K562 (cell line): ENCODE data around the gene USH2A. TPM values are rescaled to one million over a fixed set of nuclear protein-coding genes. Genes with fewer than 3 reads are reported as not detected.

ENCODE experiments used
- ATAC-seq: fragments of 200-7000 bp; cut with Tn5 transposase; 3 replicates; pipeline ENCODE4 v1.9.1; 2020; ENCODE audit warnings: moderate library complexity
- BruUV-seq: library from RNA; stranded (reverse); fragments of 400-500 nt; replicated peaks from 2 replicates; lab custom pipeline; 2021; lab: Mats Ljungman, UMichigan
- CTCF ChIA-PET: fragments of 300-600 bp; formaldehyde crosslinking; extraction: SDS; loops from one replicate; lab custom pipeline; 2021; ENCODE audit warnings: low intra/inter-chr PET ratio; lab: Yijun Ruan, JAX
- POLR2A ChIA-PET: fragments of 300-600, 350-650 bp; sonication (Branson Sonifier 250); formaldehyde crosslinking; extraction: SDS; loops from one replicate; lab custom pipeline; 2021; ENCODE audit warnings: antibody characterized with exemption, inconsistent platforms; lab: Yijun Ruan, JAX
- DNase-seq, 4 experiments: peaks; one replicate each; pipeline versions ENCODE4 v3.0.0 to v3.0.0-alpha.2; 2011 to 2018; ENCODE audit warnings: low spot score in 3 of 4, mixed read lengths in 3 of 4; ENCODE audit errors: extremely low read depth in 1 of 4
- FAIRE-seq: peaks from 2 replicates; lab custom pipeline; 2011; peaks lifted over from hg19 to GRCh38; lab: Jason Lieb, UNC
- H2AFZ ChIP-seq: 2 replicates; pipeline ENCODE4 v1.6.0; 2011; ENCODE audit warnings: low read depth, low read length, control low read depth, inconsistent platforms
- H3K27ac ChIP-seq: fragments of 200-600 bp; 3 replicates; pipeline ENCODE4 v1.8.0; 2011; ENCODE audit warnings: low read depth, mild to moderate bottlenecking, control low read depth, inconsistent platforms, low read length, moderate library complexity, mixed read lengths; ENCODE audit errors: extremely low read depth
- H3K27me3 ChIP-seq, 2 experiments: fragments of 300-600 bp in 1 of 2; 2 replicates in 1 of 2; 3 replicates in 1 of 2; pipeline versions ENCODE4 v1.6.0 to v1.8.0; 2011; ENCODE audit warnings: inconsistent platforms in 2 of 2, low read length in 2 of 2, mild to moderate bottlenecking in 1 of 2, mixed read lengths in 1 of 2, moderate library complexity in 1 of 2; ENCODE audit not compliant: control insufficient read depth in 2 of 2, insufficient read depth in 2 of 2
- H3K36me3 ChIP-seq: fragments of 300-600 bp; 3 replicates; pipeline ENCODE4 v1.8.0; 2011; ENCODE audit warnings: mild to moderate bottlenecking, low read length, inconsistent platforms; ENCODE audit not compliant: control insufficient read depth, insufficient read depth
- H3K4me1 ChIP-seq, 2 experiments: fragments of 200-600 bp in 1 of 2; replicated peaks in 1 of 2; 2 replicates in 1 of 2; 3 replicates in 1 of 2; pipeline versions ENCODE4 v1.5.1 to v1.8.0; 2011; ENCODE audit warnings: inconsistent platforms in 2 of 2, low read length in 2 of 2, mild to moderate bottlenecking in 1 of 2, mixed read lengths in 1 of 2, moderate library complexity in 1 of 2; ENCODE audit not compliant: control insufficient read depth in 2 of 2, insufficient read depth in 2 of 2
- H3K4me2 ChIP-seq: 2 replicates; pipeline ENCODE4 v1.6.1; 2011; ENCODE audit warnings: low read length, control low read depth, inconsistent platforms, mixed read lengths; ENCODE audit not compliant: insufficient read depth
- H3K4me3 ChIP-seq: fragments of 200-600 bp; sonication (generic), shearing (Covaris generic); 2 replicates; pipeline ENCODE4 v1.5.1; 2016; ENCODE audit warnings: control low read depth, inconsistent platforms
- H3K79me2 ChIP-seq: fragments of 200-600 bp; 3 replicates; pipeline ENCODE4 v1.8.0; 2011; ENCODE audit warnings: low read length, inconsistent platforms; ENCODE audit not compliant: control insufficient read depth, insufficient read depth
- H3K9ac ChIP-seq, 2 experiments: 2 replicates each; pipeline versions ENCODE4 v1.6.0 to v1.6.1; 2011; ENCODE audit warnings: low read depth in 2 of 2, low read length in 2 of 2, control low read depth in 1 of 2, inconsistent platforms in 1 of 2, mild to moderate bottlenecking in 1 of 2, mixed read lengths in 1 of 2; ENCODE audit not compliant: insufficient read depth in 1 of 2
- H3K9me1 ChIP-seq: one replicate; pipeline ENCODE4 v1.6.0; 2011; ENCODE audit warnings: inconsistent platforms, mild to moderate bottlenecking, low read length, moderate library complexity; ENCODE audit not compliant: control insufficient read depth, insufficient read depth
- H3K9me3 ChIP-seq: replicated peaks from 2 replicates; pipeline ENCODE4 v1.5.1; 2011; ENCODE audit warnings: low read depth, low read length, inconsistent platforms; ENCODE audit not compliant: control insufficient read depth, insufficient read depth
- H4K20me1 ChIP-seq: replicated peaks from 2 replicates; pipeline ENCODE4 v1.6.1; 2011; ENCODE audit warnings: low read length, inconsistent platforms, mixed read lengths; ENCODE audit not compliant: control insufficient read depth, insufficient read depth
- BRD9 ChIP-seq: fragments of 450-650 bp; IDR thresholded peaks from 2 replicates; pipeline ENCODE4 v1.6.1; 2018; ENCODE audit warnings: low read depth; ENCODE audit not compliant: partially characterized antibody
- HIVEP1 ChIP-seq: fragments of 250-450 bp; sonication (Bioruptor Pico); IDR thresholded peaks from 2 replicates; pipeline ENCODE4 v1.4.0; 2020; ENCODE audit warnings: mild to moderate bottlenecking
- PML ChIP-seq: IDR thresholded peaks from 2 replicates; pipeline ENCODE4 v1.6.1; 2012; ENCODE audit warnings: low read length, inconsistent platforms
- SP2 ChIP-seq: IDR thresholded peaks from 2 replicates; pipeline ENCODE4 v1.6.1; 2011; ENCODE audit warnings: mild to moderate bottlenecking, low read depth, low read length, moderate library complexity; ENCODE audit not compliant: poor library complexity, severe bottlenecking; ENCODE audit errors: extremely low read depth
- ZFX ChIP-seq: sonication (generic); formaldehyde crosslinking; IDR thresholded peaks from 2 replicates; pipeline ENCODE4 v1.8.0; 2022; ENCODE audit warnings: mild to moderate bottlenecking, missing genetic modification reagents, moderate library complexity
- ZNF174 ChIP-seq: fragments of 250-450 bp; sonication (Bioruptor Pico); IDR thresholded peaks from 2 replicates; pipeline ENCODE4 v1.4.0; 2020; ENCODE audit warnings: mild to moderate bottlenecking
- ZNF324 ChIP-seq: fragments of 250-450 bp; sonication (Bioruptor Pico); IDR thresholded peaks from 2 replicates; pipeline ENCODE4 v1.4.0; 2020; ENCODE audit warnings: mild to moderate bottlenecking
- ZNF589 ChIP-seq: fragments of 200-800 bp; sonication (Bioruptor generic); IDR thresholded peaks from 2 replicates; pipeline ENCODE4 v1.6.1; 2016; ENCODE audit warnings: low read depth, missing genetic modification characterization, missing compliant biosample characterization
- in situ Hi-C: fragments of 300-500 bp; cut with MboI; formaldehyde crosslinking; loops from 4 replicates; pipeline ENCODE4 v1.15.0; 2018; ENCODE audit warnings: inconsistent platforms, mixed read lengths
- intact Hi-C: fragments of 100-400 bp; cut with micrococcal nuclease; formaldehyde crosslinking; loops from 2 replicates; pipeline ENCODE4 v1.14.2; 2022
- polyA plus RNA-seq, 8 experiments: library from polyadenylated mRNA; depleted of rRNA in 4 of 8; stranded (reverse) in 5 of 8; unstranded in 3 of 8; fragments of >200 nt; fragmentation: Nextera tagmentation in 2 of 8; fragmentation: Illumina TruSeq in 1 of 8; extraction: Ambion mirVana in 2 of 8; extraction: Trizol in 1 of 8; gene quantifications; 2 replicates each; pipeline versions ENCODE4 v1.2.1 to v1.2.3, GENCODE V29; 2011 to 2014; ENCODE audit warnings: inconsistent platforms in 1 of 8, missing spikeins in 1 of 8
- total RNA-seq, 7 experiments: library from RNA; depleted of rRNA in 6 of 7; stranded (reverse); fragments of >200 nt in 6 of 7; fragmentation: Illumina TruSeq in 2 of 7; extraction: Trizol in 2 of 7; gene quantifications; 2 replicates each; pipeline versions ENCODE4 v1.2.1 to v1.2.3, GENCODE V29; 2011 to 2021; ENCODE audit warnings: low replicate concordance in 1 of 7
- TF ChIP-seq, protein P1 (sequence below): sonication (generic); formaldehyde crosslinking; IDR thresholded peaks from 2 replicates; pipeline ENCODE4 v1.9.0; 2022; ENCODE audit warnings: mild to moderate bottlenecking, missing genetic modification reagents
- TF ChIP-seq, protein P2 (sequence below): fragments of 250-450 bp; sonication (Bioruptor Pico); IDR thresholded peaks from 2 replicates; pipeline ENCODE4 v1.5.0; 2022; ENCODE audit warnings: mild to moderate bottlenecking

The USH2A gene
- total and polyA plus RNA-seq, 9 of the 15 experiments (the other 6 are each of a cell fraction or from before 2014, with no cell fraction given): under 0.01 TPM; not detected in 7

DNA sequence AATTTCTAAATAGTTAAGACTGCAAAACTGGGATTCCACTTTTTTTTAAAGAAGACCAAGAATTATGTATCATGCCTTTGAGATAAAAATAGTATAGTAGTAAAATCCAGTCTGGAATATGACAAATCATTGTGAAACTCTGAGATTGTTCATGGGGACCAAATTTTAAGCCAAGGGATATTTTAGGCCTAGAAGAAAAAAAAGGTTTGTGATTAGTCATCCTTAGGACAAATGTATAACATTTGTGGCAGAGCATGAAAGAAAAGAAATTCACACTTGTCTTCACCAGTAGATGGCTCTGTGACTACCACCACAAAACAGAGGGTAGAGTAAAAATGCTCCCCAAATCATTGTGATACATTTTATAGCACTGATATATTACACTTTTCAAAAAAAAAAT lies 630.1 kb downstream of the USH2A start:
- no peaks in the 10 kb centered on the region for H3K36me3 ChIP-seq
- POLR2A ChIA-PET: no interaction called here
- no peak overlapping the region for H3K4me2 ChIP-seq
- CTCF ChIA-PET: no interaction called here
- H4K20me1 ChIP-seq: no peaks in the 10 kb centered on the region
- no peak overlapping the region for H2AFZ ChIP-seq
- H3K79me2 ChIP-seq: no peaks in the 10 kb centered on the region
- in situ Hi-C loops (no loop called here), intact Hi-C loops (no loop called here)
- H3K4me1 ChIP-seq: no peaks in the 10 kb centered on the region
- H3K27ac ChIP-seq: no peak overlapping the region
- no peak overlapping the region for H3K4me3 ChIP-seq
- FAIRE-seq (no peak), DNase-seq (no peak)
- BruUV-seq: no TSS peak
- TF ChIP-seq, protein P1, sequence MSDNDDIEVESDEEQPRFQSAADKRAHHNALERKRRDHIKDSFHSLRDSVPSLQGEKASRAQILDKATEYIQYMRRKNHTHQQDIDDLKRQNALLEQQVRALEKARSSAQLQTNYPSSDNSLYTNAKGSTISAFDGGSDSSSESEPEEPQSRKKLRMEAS (CRISPR knock-in tag): no peak
- TF ChIP-seq, protein P2, sequence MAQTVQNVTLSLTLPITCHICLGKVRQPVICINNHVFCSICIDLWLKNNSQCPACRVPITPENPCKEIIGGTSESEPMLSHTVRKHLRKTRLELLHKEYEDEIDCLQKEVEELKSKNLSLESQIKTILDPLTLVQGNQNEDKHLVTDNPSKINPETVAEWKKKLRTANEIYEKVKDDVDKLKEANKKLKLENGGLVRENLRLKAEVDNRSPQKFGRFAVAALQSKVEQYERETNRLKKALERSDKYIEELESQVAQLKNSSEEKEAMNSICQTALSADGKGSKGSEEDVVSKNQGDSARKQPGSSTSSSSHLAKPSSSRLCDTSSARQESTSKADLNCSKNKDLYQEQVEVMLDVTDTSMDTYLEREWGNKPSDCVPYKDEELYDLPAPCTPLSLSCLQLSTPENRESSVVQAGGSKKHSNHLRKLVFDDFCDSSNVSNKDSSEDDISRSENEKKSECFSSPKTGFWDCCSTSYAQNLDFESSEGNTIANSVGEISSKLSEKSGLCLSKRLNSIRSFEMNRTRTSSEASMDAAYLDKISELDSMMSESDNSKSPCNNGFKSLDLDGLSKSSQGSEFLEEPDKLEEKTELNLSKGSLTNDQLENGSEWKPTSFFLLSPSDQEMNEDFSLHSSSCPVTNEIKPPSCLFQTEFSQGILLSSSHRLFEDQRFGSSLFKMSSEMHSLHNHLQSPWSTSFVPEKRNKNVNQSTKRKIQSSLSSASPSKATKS (CRISPR knock-in tag): no peak
- TF ChIP-seq ZNF324 (CRISPR knock-in tag) (no peak), ZNF174 (CRISPR knock-in tag) (no peak), BRD9 (no peak), HIVEP1 (CRISPR knock-in tag) (no peak), SP2 (no peak), ZFX (CRISPR knock-in tag) (no peak), ZNF589 (CRISPR knock-in tag) (no peak), PML (no peak)
- TF ChIP-seq, all 486 proteins: peak for 0
- H3K9ac ChIP-seq: no peak overlapping the region
- no peaks in the 10 kb centered on the region for H3K9me3 ChIP-seq
- no peaks in the 10 kb centered on the region for H3K9me1 ChIP-seq
- ATAC-seq: no peak
- H3K27me3 ChIP-seq: no peaks in the 10 kb centered on the region
